ENCODE data around the gene CAMK2N1.
"Not testable (repeated sequence)": the region's sequence is repeated elsewhere in the genome, so short reads cannot be mapped to it uniquely, and the experiment has no call there.

The CAMK2N1 gene

DNA sequence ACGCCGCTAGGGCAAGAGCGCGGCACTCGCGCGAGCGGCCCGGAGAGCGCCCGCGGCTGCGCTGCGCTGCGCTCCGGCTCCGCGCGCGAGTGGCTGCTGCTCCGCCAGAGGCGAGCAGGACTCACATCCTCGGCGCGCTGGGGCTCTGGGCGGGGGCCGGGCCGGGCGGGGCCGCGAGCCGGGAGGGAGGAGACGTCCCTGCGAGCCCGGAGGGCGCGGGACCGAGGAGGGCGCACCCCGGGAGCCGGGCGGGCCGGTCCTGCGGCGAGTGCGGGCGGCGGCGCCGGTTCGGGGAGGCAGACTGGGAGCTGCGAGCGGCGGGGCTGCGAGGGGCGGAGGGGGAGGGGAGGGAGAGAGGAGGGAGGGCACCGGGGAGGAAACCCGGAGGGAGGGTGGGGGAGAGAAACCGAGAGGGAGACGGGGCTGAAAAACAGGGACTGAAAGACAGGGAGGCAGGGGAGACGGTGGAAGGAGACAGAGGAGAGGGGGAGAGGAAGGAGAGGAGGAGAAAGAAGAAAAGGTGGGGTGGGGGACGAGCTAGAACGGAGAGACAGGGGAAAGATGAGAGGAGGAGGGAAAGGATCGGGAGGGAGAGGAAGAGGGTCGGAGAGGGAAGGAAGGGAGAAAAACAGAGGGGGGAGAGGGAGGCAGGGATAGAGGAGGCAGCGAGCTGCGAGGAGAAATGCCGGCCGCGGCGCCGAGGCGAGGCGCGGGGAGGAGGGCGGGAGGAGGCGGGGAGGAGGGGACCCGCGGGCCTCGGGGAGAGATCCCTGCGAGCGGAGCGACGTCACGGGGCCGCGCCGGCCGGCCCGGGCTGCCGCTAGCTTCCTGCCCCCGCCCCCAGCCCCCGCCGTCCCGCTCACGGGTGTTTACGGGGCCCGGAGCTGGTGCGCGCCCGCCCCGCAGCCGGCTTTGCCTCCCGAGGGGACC lies at the start of gene CAMK2N1:
Gene CAMK2N1 (minus strand): TSS at position 684 of the 930 bp plus-strand sequence. CDS start 831 bp downstream, outside the sequence.
- peak; percentile 56 for DNase-seq

DNA sequence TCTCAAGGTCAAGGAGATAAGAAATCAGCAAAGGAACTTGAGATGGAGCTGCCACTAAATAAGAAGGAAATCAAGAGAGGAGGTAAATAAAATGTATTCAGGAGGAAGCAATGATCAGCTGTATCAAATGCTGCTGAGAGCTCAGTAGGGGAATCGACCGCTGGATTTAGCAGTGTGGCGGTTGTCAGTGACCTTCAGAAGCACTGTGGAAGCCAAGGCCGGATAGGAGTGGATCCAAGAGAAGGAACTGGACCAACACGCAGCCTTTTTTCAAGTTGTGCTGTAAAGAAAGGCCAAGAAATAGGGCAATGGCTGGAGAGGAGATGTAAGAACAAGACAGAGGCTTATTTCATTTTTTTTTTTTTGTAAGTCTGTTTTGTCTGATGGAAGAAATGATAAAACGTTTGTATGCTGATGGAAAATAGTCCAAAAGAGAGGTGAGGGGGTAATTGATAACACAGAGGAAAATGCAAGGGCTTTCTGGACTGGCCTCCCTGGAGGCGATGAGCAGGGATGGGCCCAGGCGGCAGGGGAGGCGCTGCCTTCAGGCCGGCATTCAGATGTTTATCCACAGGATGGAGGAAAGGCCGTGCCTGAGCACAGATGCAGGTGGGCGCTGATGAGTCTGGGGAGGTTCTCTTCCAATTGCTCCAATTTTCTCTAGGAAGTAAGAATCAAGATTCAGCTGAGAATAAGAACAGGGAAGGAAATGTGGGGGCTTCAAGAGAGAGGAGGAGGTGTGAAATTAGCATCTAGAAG lies 48.8 kb upstream of the CAMK2N1 start:
- DNase-seq, result no peak

DNA sequence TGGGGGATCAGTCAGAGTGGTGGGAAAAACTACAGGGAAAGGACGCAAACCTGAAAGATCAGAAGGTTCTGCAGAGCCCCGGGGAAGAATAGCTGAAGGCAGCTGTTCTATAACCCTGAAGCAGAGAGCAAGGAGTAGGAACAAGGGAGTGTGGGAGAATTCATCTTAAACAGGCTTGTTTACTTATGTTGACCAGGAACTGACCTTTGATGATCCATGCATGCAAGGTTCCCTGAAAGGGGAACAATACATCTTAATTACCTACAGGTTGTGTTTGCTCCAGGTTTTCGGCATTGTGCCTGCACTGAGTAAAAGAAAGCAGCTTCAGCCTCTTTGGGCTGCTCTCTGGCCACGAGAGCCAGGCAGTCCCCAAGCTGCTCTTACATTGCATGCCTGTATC lies 47.6 kb upstream of the CAMK2N1 start:
- no peak for DNase-seq

DNA sequence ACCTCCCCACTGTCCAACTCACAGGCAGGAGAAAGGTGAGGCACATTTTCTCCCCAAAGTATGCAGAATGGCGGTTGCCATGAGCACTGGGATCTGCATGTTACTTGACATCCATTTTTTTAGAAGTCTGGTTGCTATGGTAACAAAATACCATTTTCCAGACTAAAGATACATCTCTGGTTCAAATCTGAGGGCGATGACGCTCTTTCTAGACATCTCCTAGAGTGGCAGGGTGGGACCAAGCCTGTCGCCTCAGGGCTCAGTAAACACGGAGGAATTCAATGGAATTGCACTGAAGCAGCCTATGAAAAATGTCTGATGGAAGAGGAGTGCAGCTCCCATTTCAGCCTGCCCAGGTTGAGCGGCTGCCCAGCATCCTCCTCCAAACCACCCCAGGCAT lies 44.9 kb upstream of the CAMK2N1 start:
- DNase-seq, result no peak

DNA sequence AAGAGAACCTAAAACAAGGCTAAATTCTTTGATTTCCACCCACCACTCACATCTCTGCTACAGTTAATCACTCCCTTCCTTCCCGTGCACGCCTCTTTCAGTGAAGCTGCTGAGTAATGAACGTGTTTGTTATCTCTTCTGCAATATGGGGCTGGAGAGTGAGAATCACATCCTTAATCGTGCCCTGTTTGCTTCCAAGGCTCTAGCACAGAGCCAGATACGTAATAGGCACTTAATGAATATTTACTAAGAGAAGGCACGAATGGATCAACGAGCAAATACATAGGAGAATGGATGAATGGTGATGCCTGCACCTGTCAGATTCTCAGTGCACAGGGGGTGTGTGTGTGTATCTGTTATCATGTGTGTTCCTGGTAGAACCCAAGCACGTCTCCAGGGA lies 44.3 kb upstream of the CAMK2N1 start:
- DNase-seq, result no peak

DNA sequence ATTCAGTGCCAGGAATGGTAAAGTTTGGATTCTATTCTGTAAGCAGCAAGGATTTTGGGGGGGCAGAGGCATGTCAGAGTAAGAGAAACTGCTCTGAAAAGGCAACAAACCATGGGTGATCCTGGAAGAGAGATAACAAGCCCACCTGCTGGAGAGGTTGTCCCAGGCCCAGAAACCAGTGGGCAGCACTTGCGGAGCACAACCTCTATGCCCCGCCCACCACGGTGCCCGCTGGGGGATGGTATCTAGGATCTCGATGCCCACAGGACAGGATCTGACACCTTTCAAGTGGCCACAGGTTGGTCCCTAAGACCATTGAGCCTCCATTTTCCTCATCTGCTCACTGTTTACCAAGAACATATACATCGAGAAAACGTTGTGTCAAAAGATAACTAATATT lies 42.2 kb upstream of the CAMK2N1 start:
- no peak for DNase-seq

DNA sequence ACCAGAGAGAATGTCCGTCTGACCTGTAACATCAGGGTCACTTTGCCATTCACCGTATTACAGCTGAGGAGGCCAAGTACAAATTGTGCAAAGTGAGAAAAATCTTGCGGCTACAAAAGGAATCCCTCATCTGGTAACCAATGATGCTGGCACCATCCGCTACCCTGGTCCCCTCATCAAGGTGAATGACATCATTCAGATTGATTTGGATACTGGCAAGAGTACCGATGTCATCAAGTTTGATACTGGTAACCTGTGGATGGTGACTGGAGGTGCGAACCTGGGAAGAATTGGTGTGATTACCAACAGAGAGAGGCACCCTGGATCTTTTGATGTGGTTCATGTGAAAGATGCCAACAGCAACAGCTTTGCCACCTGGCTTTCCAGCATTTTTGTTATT lies 40.3 kb upstream of the CAMK2N1 start:
- no peak for DNase-seq

DNA sequence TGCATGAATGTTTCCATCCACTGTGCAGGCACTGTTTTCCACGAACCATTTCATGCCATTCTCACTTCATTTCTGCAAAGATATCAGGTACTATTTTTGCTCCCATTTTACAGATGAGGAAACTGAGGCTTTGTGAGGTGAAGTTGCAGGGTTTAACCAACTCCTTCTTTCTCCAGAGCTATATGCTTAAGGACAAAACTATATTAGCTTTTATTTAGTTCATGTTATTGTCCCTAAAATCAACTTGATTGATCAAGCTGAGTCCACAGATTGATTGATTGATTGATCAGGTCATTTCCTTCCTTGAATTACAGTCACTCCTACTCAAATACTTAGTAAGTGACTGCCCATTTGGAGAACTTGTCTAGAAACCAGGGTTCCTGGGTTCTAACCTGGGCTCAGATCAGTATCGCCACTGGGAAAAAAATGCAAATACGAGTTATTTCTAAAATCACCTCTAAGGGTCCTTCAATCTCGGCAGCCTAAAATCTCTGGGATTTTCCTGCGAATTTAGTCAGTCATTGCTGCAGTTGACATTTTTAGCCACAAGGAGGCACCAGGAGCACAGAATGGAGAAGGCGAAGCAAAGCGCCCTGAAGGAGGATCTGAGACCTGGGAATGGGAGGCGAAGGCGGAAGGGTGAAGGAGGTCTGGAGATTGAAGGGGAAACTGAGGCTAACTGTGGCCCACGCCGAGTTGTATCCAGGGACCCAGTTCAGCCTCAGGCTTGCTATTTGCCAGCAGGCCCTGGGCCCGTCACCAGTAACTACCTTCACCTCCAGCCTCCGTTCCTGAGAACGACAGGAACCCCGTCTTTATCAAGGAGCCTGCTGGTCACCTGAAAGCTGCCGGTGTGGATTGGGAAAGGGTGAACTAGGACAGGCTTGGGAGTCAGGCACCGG lies 36.2 kb upstream of the CAMK2N1 start:
- peak; percentile 86 for DNase-seq

DNA sequence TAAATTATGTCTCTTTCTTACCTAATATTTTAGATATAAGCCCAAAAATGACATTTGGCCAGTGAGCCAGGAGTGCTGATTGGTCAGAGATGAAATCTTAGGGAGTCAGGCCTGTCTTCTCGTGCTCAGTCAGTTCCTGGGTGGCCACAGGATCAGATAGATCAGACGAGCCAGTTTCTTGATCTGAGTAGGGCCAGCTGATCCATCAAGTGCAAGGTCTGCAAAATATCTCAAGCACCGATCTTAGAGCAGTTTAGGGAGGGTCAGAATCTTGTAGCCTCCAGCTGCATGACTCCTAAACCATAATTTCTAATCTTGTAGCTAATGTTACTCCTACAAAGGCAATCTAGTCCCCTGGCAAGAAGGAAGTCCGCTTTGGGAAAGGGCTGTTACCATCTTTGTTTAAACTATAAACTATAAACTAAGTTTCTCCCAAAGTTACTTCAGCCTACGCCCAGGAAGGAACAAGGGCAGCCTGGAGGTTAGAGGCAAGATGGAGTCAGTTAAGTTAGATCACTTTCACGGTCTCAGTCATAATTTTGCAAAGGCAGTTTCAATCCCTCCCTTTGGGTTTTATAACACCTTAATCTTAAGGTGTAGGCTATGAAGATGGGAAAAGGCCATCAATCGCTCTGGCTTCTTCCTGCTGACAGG lies 33.7 kb upstream of the CAMK2N1 start:
- DNase-seq, result not testable (repeated sequence)

DNA sequence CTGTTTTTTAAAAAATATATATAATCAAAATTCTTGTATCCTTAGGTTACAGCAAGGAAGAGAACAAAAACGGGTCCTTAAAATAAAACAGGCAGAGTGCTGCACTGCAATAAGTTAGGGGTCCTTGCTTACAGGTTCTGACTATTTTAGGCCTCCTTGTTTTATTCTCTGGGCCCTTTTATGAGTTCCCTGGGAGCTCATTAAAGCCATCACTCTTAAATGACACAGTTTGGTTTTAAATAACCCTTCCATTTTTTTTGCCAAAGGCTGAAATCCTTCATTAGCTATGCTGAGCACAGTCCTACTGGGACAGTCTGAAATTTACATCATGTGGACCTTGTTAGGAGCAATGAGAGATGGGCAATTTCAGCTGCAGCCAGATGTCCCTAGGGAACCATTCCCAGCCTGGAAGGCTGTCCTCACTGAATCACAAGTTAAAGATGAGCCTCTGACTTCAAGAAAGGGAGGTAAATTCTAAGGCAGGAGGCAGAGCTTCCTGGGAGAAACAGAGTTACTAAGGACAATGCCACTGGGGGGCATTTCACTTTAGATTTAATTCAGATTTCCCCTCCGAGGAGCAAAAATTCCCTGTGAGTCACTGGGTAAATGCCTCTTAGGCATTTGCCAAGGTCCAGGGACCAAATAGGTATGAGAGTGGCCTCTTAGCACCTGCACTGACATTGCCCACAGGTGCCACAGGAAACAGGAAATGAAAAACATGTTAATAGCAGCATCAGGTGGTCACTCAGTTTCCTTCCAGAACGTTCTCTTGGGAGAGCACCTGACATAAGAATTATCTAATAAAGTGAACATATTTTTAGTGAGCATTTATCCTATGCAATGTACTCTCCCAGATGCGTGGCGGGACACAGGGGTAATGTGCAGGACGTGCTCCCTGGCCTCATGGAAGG lies 25.8 kb upstream of the CAMK2N1 start:
- no peak for DNase-seq

DNA sequence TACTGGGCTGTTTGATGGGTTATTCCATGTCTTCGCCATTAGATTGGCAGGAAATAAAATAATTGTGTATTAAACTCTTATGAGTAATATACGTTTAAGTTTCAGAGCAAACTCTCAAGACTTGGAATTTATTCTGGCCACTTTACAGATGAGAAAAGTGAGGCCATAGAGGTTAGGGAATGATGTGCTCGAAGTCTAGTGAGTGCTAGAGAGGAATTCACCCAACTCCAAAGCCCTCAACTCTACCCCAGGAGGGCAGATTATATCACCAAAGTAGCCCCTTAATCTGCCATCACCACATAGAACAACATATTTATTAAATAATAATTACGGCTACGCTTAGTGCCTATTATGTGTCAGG lies 22.4 kb upstream of the CAMK2N1 start:
- DNase-seq, result no peak

DNA sequence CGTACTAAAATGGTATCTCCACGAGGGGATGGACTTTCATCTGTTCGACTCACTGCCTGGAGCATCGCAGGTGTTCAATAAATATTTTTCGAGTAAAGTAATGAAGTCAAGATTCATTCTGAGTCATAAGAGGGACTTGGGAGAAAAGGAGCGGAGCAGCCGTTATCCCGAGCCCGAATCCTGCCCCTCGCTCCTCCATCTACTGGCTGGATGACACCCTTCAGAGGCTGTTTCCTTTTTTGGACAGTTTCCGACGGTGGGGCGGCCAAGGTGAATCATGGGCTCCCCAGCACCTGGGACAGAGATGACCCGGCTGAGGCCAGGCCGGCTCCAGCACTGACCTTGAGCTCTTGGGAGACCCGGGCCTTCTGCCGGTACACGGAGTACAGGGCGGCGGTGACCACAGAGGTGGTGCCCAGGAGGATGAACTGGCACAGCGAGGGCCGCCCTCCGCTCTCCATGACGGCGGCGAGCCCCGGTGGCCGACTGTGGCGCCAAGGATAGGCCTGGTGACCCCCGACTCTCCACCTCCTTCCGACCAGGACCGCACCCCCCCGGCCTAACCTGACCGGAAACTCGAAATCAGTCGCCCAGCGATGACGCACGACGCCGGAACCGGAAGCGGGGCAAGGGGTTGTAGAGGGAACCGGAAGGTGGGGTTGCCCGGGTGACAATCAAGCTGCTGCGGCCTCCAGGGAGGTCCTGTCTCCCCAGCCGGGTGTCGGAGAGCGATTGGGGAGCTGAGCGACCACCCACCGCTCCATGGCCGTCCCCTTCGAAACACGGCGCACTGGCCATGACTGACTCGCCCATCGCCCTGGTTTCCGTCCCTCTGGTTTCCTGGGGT lies 21.8 kb upstream of the CAMK2N1 start, which contains the start of gene MUL1:
Gene MUL1 (minus strand): TSS at position 588 of the 847 bp plus-strand sequence. CDS start 127 bp downstream, at position 461.
- DNase-seq, result peak; percentile 99

DNA sequence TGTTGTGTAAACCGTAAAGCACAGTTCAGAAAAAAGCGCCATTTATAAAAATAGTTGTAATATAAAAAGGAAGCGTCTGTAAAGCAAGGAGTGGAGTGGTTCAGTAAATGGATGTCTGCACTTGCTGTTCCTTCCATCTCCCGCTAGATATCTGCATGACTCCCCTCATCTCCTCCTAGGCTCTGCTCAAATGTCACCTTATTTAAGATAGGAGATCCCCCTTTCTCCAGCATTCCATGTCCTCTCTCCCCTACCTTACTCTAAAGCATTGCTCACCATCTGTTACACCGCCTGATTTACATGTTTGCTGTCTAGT lies 21.2 kb upstream of the CAMK2N1 start:
- no peak for DNase-seq

DNA sequence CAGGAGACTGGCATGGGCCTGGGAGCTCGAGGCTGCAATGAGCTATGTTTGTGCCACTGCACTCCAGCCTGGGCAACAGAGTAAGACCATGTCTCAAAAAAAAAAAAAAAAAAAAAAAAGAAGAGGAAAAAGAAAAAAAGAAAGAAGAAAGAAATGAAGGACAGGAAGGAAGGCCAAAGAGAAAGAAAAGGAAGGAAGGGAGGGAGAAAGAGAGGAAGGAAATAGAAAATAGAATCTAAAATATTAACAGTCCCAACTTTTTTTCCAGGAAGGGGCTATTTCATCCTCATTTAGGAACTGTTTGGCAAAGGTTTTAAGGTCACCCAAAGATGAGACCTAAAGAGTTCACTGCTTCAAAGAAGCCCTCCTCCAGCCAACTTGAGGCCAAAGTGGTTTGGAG lies 19.5 kb upstream of the CAMK2N1 start:
- no peak for DNase-seq

DNA sequence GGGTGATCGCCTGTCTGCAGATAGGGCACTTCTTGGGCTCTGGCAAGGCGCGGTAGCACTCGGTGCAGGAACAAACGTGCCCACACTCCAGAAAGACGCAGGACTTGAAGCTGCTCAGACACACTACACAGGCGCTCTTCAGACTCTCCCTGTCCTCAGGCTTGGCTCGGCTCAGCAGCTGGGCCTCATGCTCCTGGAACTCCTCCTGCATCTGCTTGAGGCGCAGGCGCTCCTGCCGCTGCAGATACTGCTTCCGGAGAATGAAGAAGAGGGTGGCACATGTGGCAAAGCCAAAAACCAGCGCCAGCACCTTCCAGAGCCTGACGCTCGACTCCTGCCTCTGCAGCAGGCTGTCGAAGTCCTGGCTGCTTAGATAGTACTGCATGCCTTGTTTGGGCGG lies 14.7 kb upstream of the CAMK2N1 start:
- no peak for DNase-seq

DNA sequence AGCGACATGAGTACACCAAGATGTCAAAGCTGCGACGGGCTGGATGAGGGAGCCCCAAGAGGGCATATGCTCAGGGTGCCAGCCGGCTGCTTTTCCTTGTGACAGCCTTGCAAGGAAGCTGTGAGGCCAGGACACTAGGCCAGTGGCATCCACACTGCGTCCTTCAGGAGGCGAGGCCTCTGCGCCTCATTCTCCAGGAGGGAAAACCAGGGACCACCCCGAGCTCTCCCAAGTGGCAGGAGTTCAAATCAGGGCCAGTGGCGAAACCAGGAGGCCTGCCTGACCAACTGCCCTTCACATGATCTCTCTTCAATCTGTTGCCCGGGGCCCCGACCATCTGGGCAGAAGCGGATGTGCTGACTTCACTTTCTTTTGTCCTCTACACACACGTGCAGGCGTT lies 13.7 kb upstream of the CAMK2N1 start:
- no peak for DNase-seq

DNA sequence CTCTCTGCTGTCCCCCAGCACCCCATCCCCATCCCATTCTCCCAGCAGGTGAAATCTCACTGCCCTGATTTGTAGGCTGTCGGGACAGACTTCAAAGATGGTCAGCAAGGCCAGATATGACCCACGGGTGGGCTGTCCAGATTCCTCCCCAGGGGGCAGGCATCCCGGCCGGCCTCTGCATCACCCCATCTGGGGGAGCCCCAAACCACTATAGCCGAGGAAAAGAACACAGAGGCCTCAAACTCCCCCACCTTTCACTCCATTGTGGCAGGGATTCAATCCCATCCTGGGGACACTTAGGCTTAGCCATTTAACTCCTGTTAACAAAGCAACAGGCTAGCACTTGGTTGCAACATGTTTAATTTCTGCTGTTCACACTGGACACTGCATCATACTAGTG lies 13.1 kb upstream of the CAMK2N1 start:
- DNase-seq, result no peak

DNA sequence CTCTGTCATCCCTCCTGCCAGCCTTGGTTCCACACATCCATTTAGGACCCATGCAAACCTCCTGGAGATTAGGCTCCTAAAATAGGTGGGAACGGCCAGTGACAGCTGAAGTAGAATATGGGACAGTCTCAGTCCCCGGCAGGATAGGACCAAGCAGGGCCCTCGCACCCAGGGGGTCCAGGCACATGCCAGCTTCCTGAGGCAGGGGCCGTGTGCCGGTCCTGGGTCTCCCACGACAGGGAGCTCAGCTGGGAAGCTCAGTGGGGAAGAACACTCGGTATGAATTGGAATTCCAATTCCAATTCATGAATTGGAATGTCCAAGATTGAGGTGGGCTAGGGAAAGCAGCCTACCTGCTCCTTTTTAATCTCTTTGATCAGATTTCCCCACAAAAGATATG lies 12.1 kb upstream of the CAMK2N1 start:
- no peak for DNase-seq

DNA sequence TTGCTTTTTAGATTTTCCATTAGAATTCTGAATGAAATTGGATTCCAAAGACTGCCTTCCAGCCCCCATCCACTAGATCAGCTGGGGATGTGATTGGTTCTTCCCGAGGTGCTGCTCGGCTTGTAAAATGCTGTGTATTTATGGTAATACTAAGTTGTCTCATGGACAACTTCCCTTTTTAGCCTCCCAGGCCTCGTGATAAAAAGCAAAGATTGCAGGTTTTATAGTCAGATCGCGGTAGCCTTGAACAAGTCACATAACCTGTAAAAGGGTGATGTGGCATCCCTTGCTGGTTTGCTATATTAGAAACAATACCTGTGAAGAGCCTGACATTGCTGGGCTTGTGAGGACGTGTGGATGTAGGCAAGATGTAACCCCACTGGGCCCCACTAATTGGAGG lies 11.5 kb upstream of the CAMK2N1 start:
- DNase-seq, result no peak

DNA sequence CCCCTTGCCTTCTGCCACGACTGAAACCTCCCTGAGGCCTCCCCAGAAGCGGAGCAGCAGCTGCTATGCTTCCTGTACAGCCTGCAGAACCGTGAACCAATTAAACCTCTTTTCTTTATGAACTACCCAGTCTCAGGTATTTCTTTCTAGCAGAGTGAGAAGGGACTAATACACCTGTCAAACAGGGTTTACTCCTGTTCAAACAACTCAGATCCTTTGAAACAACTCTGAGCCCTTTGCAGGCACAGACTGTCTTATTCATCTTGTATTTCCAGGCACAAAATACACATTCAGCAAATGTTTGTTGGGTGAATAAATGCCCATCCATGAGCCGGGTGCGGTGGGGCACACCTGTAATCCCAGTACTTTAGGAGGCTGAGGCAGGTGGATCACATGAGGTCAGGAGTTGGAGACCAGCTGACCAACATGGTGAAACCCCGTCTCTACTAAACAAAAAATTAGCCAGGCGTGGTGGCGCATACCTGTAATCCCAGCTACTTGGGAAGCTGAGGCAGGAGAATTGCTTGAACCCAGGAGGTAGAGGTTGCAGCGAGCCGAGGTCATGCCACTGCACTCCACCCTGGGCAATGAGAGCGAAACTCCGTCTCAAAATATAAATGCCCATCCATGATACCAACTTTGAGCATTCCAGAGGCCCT lies 10.8 kb upstream of the CAMK2N1 start:
- DNase-seq, result not testable (repeated sequence)
